T-helper 17 cell (primary cell): Measurements from ENCODE around the gene THSD4. TPM values are rescaled to one million over a fixed set of nuclear protein-coding genes. Genes with fewer than 3 reads are reported as not detected.
"Not testable (repeated sequence)": the region's sequence is repeated elsewhere in the genome, so short reads cannot be mapped to it uniquely, and the experiment has no call there.

Source experiments
- ATAC-seq: fragments of 150-1000 bp; cut with Tn5 transposase; 2 replicates; pipeline ENCODE4 v1.10.0; 2021; ENCODE audit warnings: mild to moderate bottlenecking, moderate library complexity
- DNase-seq, 3 donors: peaks; one replicate each; pipeline versions ENCODE4 v3.0.0 to v3.0.0-alpha.2; 2020 to 2021
- H3K9me3 ChIP-seq: one replicate; pipeline ENCODE4 v1.7.0; 2013; ENCODE audit warnings: low read length, mild to moderate bottlenecking; ENCODE audit not compliant: control insufficient read depth, poor library complexity, severe bottlenecking
- H3K27ac Mint-ChIP-seq: one replicate; pipeline ENCODE4 v1.8.0; 2022; ENCODE audit warnings: mild to moderate bottlenecking, moderate library complexity, mixed read lengths
- H3K27me3 Mint-ChIP-seq: one replicate; pipeline ENCODE4 v1.8.0; 2022; ENCODE audit warnings: mixed read lengths
- H3K36me3 Mint-ChIP-seq: one replicate; pipeline ENCODE4 v1.8.0; 2022; ENCODE audit warnings: low read depth, mixed read lengths
- H3K4me1 Mint-ChIP-seq: one replicate; pipeline ENCODE4 v1.8.0; 2022; ENCODE audit warnings: mild to moderate bottlenecking, mixed read lengths
- H3K4me3 Mint-ChIP-seq: one replicate; pipeline ENCODE4 v1.8.0; 2022; ENCODE audit warnings: mild to moderate bottlenecking, moderate library complexity, mixed read lengths
- total RNA-seq, 4 donors: library from RNA in 2 of 4; stranded (reverse) in 2 of 4; gene quantifications; one replicate each; pipeline ENCODE4 v1.2.3 and lab custom pipeline; 2022 to 2026

Gene THSD4
- total RNA-seq, 2 donors from 2014 or later = not detected

DNA sequence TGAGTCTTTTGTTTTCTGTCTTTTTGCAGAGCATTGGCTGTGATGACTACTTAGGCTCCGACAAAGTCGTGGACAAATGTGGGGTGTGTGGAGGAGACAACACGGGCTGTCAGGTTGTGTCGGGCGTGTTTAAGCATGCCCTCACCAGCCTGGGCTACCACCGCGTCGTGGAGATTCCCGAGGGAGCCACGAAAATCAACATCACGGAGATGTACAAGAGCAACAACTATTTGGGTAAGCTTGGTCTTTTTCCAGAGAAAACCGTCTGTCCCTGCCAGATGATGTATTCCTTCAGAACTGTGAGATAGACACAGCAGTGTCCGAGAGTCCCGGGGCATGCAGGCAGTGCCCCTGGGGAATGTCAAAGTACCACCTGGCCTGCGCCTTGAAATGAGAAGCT, 545.2 kb downstream of the THSD4 start:
- no peaks in the 10 kb centered on the region for H3K4me1 Mint-ChIP-seq
- no peak for ATAC-seq
- no peak overlapping the region for H3K4me3 Mint-ChIP-seq
- no peak for DNase-seq
- no peaks in the 10 kb centered on the region for H3K9me3 ChIP-seq
- H3K27me3 Mint-ChIP-seq = peaks cover 36% of the 10 kb centered on the region
- H3K27ac Mint-ChIP-seq = no peak overlapping the region
- no peaks in the 10 kb centered on the region for H3K36me3 Mint-ChIP-seq

DNA sequence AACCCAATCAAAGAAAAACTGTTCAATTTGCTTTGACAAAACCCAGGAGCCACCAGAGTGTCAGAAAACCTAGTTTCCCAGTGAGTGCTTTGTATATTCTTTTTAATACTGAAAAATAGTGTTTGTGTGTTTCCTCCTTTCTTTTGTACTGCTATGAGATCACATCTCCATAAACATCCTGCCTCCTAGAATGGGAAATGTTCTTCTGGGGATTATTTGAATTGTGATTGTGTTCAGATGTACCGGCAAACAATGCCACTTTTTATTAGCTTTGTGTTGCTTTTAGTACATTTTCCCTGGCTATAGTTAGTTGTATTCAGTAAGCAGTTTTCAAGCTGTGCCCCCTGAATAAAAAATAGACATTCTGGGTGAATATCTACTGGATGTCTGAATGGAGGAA, 547.0 kb downstream of the THSD4 start:
- no peaks in the 10 kb centered on the region for H3K9me3 ChIP-seq
- H3K4me3 Mint-ChIP-seq = no peak overlapping the region
- DNase-seq (no peak), ATAC-seq (no peak)
- H3K27ac Mint-ChIP-seq = no peak overlapping the region
- H3K27me3 Mint-ChIP-seq = peaks cover 36% of the 10 kb centered on the region
- no peaks in the 10 kb centered on the region for H3K36me3 Mint-ChIP-seq
- no peaks in the 10 kb centered on the region for H3K4me1 Mint-ChIP-seq

DNA sequence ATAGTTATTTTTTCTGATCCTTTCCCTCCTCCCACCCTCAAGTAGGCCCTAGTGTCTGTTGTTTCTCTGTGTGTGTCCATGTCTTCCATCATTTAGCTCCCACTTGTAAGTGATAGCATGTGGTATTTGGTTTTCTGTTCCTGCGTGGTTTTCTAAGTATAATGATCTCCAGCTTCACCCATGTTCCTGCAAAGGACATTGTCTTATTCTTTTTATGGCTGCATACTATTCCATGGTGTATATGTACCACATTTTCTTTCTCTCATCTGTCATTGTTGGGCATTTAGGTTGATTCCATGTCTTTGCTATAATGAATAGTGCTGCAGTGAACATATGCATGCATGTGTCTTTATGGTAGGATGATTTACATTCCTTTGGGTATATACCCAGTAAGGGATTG, 549.4 kb downstream of the THSD4 start:
- H3K27me3 Mint-ChIP-seq = peaks cover 23% of the 10 kb centered on the region

DNA sequence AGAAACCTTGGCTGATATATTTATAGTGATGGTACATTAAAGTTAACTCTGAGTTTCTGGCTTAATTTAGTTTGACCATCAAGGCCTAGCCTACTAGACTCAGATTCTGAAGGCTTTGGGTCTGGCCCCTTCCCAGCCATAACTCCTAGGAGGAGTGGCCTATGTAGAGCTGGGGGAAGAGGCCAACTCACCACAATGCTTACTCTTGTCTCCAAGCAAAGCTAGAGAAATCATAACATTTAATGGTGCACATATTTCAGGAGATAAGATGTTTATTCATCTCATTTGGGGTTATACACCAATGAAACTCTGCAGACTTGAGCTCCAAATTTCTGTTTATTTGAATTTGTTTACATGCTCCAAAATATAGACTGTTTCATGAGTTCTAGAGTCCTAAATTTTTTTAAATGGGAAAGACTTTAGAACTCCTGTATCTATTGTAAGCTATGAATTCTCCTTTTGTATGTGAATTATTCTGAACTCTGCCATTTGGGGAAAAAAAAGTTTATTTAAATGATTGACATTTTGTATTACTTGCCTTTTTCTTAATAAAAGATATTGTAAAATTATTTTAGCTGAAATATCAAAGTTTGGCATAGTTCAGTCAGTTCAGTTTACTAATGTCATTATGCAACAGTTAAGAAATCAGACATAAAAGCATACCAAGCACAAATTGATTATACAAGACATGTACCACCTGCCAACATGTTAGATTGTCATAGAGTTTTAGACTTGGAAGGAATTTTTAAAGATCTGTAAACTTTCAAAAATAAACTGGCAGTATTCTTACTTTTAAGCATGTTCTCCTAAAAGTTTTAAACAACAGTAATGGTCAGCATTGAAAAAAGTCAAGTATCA, 551.7 kb downstream of the THSD4 start:
- no peaks in the 10 kb centered on the region for H3K36me3 Mint-ChIP-seq

More for the DNA sequence above, 549.4 kb downstream of the THSD4 start:
- Mint-ChIP-seq H3K27ac (no peak overlapping the region), H3K4me1 (no peaks in the 10 kb centered on the region), H3K36me3 (no peaks in the 10 kb centered on the region), H3K4me3 (no peak overlapping the region)
- H3K9me3 ChIP-seq = no peaks in the 10 kb centered on the region
- DNase-seq = no peak
- ATAC-seq = no peak

DNA sequence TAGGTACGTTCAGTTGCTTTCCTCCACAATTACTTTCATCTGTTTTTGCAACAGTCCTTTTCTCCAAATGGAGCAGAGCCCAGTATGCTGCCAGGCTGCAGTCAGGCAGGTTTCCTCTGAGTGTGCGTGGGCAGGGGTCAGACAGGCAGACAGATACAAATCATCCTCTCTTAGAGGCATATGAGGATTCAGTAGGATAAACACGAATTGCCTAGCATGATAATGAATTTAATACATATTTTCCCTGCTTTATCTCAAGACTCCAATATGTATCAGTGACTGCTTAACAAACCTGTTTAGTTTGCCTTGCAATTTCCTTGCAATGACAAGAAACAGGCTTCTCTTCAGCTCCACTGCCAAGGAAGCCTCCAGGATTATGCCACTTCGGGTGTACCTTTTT, 554.4 kb downstream of the THSD4 start:
- H3K9me3 ChIP-seq = no peaks in the 10 kb centered on the region
- Mint-ChIP-seq H3K4me1 (no peaks in the 10 kb centered on the region), H3K4me3 (no peak overlapping the region), H3K27me3 (peaks cover 29% of the 10 kb centered on the region), H3K27ac (no peak overlapping the region), H3K36me3 (no peaks in the 10 kb centered on the region)
- ATAC-seq (no peak), DNase-seq (no peak)

More for the DNA sequence above, 551.7 kb downstream of the THSD4 start:
- no peak overlapping the region for H3K27ac Mint-ChIP-seq
- H3K9me3 ChIP-seq = no peaks in the 10 kb centered on the region
- peaks cover 15% of the 10 kb centered on the region for H3K27me3 Mint-ChIP-seq
- no peak for ATAC-seq
- no peak overlapping the region for H3K4me3 Mint-ChIP-seq
- DNase-seq = no peak
- no peaks in the 10 kb centered on the region for H3K4me1 Mint-ChIP-seq

DNA sequence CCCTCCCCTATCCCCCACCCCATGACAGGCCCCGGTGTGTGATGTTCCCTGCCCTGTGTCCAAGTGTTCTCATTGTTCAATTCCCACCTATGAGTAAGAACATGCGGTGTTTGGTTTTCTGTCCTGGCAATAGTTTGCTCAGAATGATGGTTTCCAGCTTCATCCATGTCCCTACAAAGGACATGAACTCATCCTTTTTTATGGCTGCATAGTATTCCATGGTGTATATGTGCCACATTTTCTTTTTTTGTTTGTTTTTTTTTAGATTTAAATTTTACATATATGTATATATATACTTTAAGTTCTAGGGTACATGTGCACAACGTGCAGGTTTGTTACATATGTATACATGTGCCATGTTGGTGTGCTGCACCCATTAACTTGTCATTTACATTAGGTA, 555.0 kb downstream of the THSD4 start:
- not testable (repeated sequence) for H3K27ac Mint-ChIP-seq, H3K4me3 Mint-ChIP-seq, DNase-seq, H3K9me3 ChIP-seq, ATAC-seq, H3K36me3 Mint-ChIP-seq, H3K4me1 Mint-ChIP-seq
- peaks cover 29% of the 10 kb centered on the region for H3K27me3 Mint-ChIP-seq

DNA sequence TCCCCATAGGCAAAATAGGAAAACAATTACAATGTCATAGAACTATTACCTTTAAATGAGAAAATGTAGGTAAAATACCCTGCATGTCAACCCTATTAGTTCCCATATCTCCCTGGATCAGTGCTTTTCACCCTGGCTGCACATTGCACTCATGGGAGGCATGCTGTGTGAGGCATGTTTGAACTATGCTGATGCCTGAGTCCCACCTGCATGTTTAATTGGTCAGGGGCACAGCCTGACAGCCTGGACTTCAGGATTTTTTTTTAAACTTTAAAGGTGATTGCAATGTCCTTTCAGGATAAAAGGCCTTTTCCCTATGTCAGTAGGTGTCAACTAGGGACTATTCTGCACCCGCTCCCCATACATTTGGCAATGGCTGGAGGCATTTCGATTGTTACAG, 559.1 kb downstream of the THSD4 start:
- H3K27ac Mint-ChIP-seq = no peak overlapping the region

DNA sequence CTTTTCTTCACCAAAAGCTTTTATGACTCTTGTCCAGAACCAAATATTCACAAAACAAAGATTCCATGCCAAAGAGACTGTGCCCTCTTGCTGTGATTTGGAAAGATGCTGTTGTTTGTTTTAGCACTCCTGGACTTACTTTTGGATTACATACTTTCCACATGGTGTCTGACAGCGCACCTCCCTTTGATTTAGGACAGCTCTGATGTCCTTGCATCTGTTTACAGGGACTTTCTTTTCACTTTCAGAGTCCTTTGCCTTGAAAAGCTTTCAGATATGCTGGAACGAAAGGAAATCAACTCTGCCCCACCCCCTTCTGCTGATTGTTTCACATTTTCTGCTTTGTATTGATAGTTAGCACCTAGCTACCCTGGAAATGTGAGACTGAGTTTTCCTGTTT, 562.1 kb downstream of the THSD4 start:
- Mint-ChIP-seq H3K4me3 (peak overlapping the region; percentile 63), H3K36me3 (peaks cover 4% of the 10 kb centered on the region), H3K4me1 (peaks cover 17% of the 10 kb centered on the region), H3K27ac (no peak overlapping the region), H3K27me3 (peaks cover 75% of the 10 kb centered on the region)
- no peaks in the 10 kb centered on the region for H3K9me3 ChIP-seq
- DNase-seq = no peak
- no peak for ATAC-seq

More for the DNA sequence above, 559.1 kb downstream of the THSD4 start:
- Mint-ChIP-seq H3K4me3 (no peak overlapping the region), H3K36me3 (no peaks in the 10 kb centered on the region), H3K4me1 (peaks cover 14% of the 10 kb centered on the region), H3K27me3 (peaks cover 64% of the 10 kb centered on the region)
- ATAC-seq = no peak
- no peaks in the 10 kb centered on the region for H3K9me3 ChIP-seq
- DNase-seq = no peak

DNA sequence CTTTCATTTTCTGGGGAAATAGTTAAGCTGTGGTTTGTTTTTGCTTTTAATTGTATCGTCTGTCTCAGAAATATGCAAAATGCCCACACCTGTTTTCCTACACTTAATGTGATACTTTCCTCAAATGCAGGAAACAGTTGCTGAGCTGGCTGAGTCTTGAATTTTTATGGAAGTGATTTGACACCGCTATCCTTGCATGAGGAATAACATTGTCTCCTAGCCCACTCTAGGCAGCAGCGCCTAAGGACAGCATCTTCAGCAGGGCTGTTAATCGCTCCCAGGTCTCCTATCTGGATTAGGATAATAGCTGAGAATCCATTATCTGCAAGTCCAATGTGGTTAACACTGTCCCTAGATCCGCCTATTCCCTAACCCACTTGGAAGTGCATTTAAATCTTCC, 562.5 kb downstream of the THSD4 start:
- Mint-ChIP-seq H3K4me3 (peak overlapping the region; percentile 63), H3K4me1 (peaks cover 17% of the 10 kb centered on the region), H3K36me3 (peaks cover 4% of the 10 kb centered on the region), H3K27me3 (peaks cover 72% of the 10 kb centered on the region), H3K27ac (no peak overlapping the region)
- ATAC-seq (no peak), DNase-seq (no peak)
- H3K9me3 ChIP-seq = no peaks in the 10 kb centered on the region

DNA sequence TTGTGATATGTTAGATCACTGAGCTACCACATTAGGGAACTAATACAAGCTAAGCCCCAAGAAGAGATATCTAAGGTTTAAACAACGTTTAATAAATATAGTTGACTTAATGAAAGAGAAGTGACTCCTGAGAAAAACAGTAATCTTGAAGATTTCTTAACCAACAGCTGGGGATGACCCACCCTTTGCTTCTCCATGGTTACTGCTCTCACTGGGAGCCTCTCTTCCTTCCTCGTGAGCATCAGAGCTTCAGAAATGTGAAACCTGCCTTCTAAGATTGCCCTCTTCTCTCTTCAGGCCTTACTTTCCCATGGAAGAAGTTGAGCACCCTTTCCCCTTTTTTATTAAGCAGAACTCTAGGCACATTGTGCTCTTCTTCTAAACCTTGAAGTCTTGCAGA, 562.9 kb downstream of the THSD4 start:
- DNase-seq (no peak), ATAC-seq (no peak)
- no peaks in the 10 kb centered on the region for H3K9me3 ChIP-seq
- Mint-ChIP-seq H3K36me3 (peaks cover 4% of the 10 kb centered on the region), H3K27ac (no peak overlapping the region), H3K27me3 (peaks cover 74% of the 10 kb centered on the region), H3K4me3 (no peak overlapping the region), H3K4me1 (peaks cover 17% of the 10 kb centered on the region)

DNA sequence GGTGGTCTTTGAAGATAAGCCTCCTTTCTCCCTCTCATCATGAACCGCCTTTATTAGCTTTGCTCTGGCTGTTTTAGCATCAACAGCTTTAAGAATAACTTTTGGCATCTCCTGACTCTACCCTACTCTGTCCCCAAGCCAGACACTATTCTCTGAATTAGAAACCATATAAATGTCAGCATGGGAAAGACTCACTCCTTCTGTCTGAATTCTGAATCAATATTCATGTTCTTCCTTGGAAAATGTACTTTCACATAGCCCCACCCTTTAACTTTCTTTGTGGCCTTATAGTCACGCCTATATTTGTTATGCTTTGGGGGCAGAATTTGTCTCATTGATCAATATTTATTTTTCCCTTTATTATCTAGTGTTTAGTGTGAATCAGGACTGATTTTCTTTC, 563.3 kb downstream of the THSD4 start:
- H3K9me3 ChIP-seq = no peaks in the 10 kb centered on the region
- Mint-ChIP-seq H3K4me3 (no peak overlapping the region), H3K27ac (no peak overlapping the region), H3K36me3 (peaks cover 4% of the 10 kb centered on the region), H3K4me1 (peaks cover 17% of the 10 kb centered on the region), H3K27me3 (peaks cover 73% of the 10 kb centered on the region)
- DNase-seq = no peak
- no peak for ATAC-seq

DNA sequence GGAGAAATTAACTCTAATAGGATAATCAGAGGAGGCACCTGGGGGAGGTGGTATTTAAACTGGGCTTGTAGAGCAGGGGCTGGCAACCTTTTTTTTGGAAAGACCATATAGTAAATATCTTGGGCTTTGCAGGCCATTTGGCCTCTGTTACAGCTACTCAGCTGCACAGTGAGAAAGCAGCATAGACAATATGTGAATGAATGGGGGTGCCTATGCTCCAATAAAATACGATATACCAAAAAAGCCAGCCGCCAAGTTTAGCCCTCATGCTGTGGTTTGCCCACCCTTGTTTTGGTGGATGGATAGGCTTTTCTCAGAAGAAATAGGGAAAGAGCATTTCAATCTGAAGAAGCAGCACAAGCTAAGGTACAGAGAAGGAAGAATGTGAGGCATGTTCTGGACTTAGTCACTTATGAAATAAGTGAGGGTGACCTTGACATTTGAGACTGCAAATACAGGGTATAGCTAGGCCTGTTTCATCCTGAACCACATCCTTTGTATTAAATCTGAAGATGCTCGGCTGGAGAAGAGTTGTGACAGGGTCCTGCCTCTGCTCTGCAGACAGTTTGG, 564.0 kb downstream of the THSD4 start:
- no peak overlapping the region for H3K4me3 Mint-ChIP-seq
- H3K9me3 ChIP-seq = no peaks in the 10 kb centered on the region
- H3K36me3 Mint-ChIP-seq = peaks cover 4% of the 10 kb centered on the region
- H3K27me3 Mint-ChIP-seq = peaks cover 66% of the 10 kb centered on the region
- DNase-seq = no peak
- no peak for ATAC-seq
- H3K27ac Mint-ChIP-seq = no peak overlapping the region
- H3K4me1 Mint-ChIP-seq = peaks cover 17% of the 10 kb centered on the region

DNA sequence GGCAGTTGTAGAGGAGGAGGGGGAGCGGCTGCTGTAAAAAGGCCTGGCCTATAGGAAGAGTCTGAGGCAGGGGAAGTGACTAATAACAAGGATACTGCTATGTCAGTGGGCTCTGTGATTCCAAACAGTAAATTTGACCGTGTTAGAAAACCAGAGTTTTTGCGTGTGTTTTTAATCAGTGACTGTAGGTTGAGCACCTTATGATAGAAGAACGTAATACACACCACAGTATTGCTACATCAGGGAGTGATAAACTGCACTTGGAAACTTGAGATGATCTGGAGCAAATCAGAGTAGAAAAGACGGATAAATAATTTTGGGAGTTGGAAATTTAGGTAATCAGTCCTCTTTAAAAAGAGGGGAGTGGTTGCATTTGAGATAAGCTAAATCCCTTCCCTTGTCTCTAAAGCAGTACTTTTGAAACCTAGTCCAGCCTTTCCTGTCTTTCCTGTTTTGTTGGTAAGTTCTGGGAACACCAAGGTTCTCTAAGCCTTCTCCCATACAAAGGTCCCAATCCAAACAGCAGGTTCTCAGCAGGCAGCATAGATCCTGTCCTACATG, 564.6 kb downstream of the THSD4 start:
- no peaks in the 10 kb centered on the region for H3K9me3 ChIP-seq
- Mint-ChIP-seq H3K4me3 (no peak overlapping the region), H3K27ac (no peak overlapping the region), H3K4me1 (peaks cover 17% of the 10 kb centered on the region), H3K36me3 (peaks cover 4% of the 10 kb centered on the region), H3K27me3 (peaks cover 64% of the 10 kb centered on the region)
- no peak for ATAC-seq
- no peak for DNase-seq
